Activated CD4-positive, alpha-beta memory T cell treated with anti-CD3 and anti-CD28 coated beads, Interleukin-2, amount 10 ng/mL, durations not matched to agents 7 days and 5 days (primary cell): ENCODE results near the gene KIF21B. TPM values are rescaled to one million over a fixed set of nuclear protein-coding genes. Genes with fewer than 3 reads are reported as not detected.

Experiments used
- CTCF ChIA-PET: fragments of 350-600 bp; sonication (Branson Sonifier 250); formaldehyde crosslinking; loops from one replicate; lab custom pipeline; 2021; ENCODE audit warnings: antibody characterized with exemption, inconsistent platforms; lab: Charles Lee
- POLR2A ChIA-PET: fragments of 350-600 bp; sonication (Branson Sonifier 250); formaldehyde crosslinking; loops from one replicate; lab custom pipeline; 2021; ENCODE audit warnings: antibody characterized with exemption; lab: Charles Lee
- DNase-seq: peaks from one replicate; pipeline ENCODE4 v3.0.0-alpha.2; 2020
- H3K27ac Mint-ChIP-seq: one replicate; pipeline ENCODE4 v1.8.0; 2021; ENCODE audit warnings: mild to moderate bottlenecking, mixed read lengths
- H3K27me3 Mint-ChIP-seq: one replicate; pipeline ENCODE4 v1.8.0; 2021; ENCODE audit warnings: mixed read lengths
- H3K36me3 Mint-ChIP-seq: one replicate; pipeline ENCODE4 v1.8.0; 2021; ENCODE audit warnings: low read depth, mixed read lengths
- H3K4me1 Mint-ChIP-seq: one replicate; pipeline ENCODE4 v1.8.0; 2021; ENCODE audit warnings: mixed read lengths
- H3K4me3 Mint-ChIP-seq: one replicate; pipeline ENCODE4 v1.8.0; 2021; ENCODE audit warnings: mild to moderate bottlenecking, mixed read lengths
- H3K9me3 Mint-ChIP-seq: one replicate; pipeline ENCODE4 v1.8.0; 2021; ENCODE audit warnings: mixed read lengths
- total RNA-seq, 2 experiments: library from RNA; stranded (reverse); gene quantifications; one replicate each; pipeline ENCODE4 v1.2.3, GENCODE V29; 2021

KIF21B gene
- total RNA-seq, 2 experiments from 2014 or later = 175 to 180 TPM

- Mint-ChIP-seq H3K27me3 (no peaks in the 10 kb centered on the region), H3K9me3 (no peaks in the 10 kb centered on the region), H3K27ac (no peak overlapping the region), H3K36me3 (peaks cover 63% of the 10 kb centered on the region), H3K4me3 (no peak overlapping the region), H3K4me1 (peaks cover 20% of the 10 kb centered on the region)
- no peak for DNase-seq
- ChIA-PET CTCF (interaction anchor here (1.8 kb wide), 1 partner anchor 38 kb away, joined by 5 read pairs; no protein-coding TSS in a partner anchor), POLR2A (interaction anchor here (1.5 to 4.1 kb wide), 2 partner anchors 11 to 16 kb away, joined by 4 to 21 read pairs; no protein-coding TSS in a partner anchor)
These were observed 19.4 kb downstream of the KIF21B start for GRCh38 chr1:201004154-201004553.

DNA sequence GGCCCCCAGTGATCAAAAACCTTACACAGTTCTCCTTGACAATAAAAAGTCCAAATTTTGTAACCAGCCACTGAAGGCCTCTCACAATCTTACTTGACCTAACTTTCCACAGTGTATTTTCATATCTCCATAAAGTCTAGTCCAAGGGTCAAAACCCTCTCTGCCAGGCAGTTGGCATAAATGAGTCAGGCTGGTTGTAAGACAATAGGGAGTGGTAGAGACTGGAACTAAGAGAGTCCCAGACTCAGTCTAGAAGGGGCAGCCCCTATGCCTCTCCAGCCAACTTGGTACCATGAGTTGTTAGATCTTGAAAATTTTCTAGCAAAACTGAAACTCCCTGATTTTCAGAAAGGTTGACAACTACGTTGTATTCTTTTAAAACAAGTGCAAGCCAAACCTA is 21.0 kb downstream of the KIF21B start:
- Mint-ChIP-seq H3K9me3 (no peaks in the 10 kb centered on the region), H3K4me1 (peaks cover 9% of the 10 kb centered on the region), H3K36me3 (peaks cover 69% of the 10 kb centered on the region), H3K4me3 (no peak overlapping the region), H3K27ac (peak overlapping the region; percentile 62), H3K27me3 (no peaks in the 10 kb centered on the region)
- CTCF ChIA-PET = no interaction called here
- DNase-seq = no peak
- POLR2A ChIA-PET = interaction anchor here (1.0 kb wide), 1 partner anchor 39 kb away, joined by 3 read pairs; no protein-coding TSS in a partner anchor

- peak overlapping the region; percentile 27 for H3K27ac Mint-ChIP-seq
- H3K36me3 Mint-ChIP-seq = peaks cover 74% of the 10 kb centered on the region
- ChIA-PET POLR2A (interaction anchor here (1.0 kb wide), 1 partner anchor 18 kb away, joined by 4 read pairs; no protein-coding TSS in a partner anchor), CTCF (no interaction called here)
- H3K27me3 Mint-ChIP-seq = no peaks in the 10 kb centered on the region
- no peak for DNase-seq
- H3K4me3 Mint-ChIP-seq = no peak overlapping the region
- no peaks in the 10 kb centered on the region for H3K9me3 Mint-ChIP-seq
- peaks cover 9% of the 10 kb centered on the region for H3K4me1 Mint-ChIP-seq
These were observed 21.6 kb downstream of the KIF21B start for GRCh38 chr1:201001962-201002361.

- no peak overlapping the region for H3K27ac Mint-ChIP-seq
- ChIA-PET POLR2A (no interaction called here), CTCF (interaction anchor here (0.7 kb wide), 1 partner anchor 75 kb away, joined by 3 read pairs; no protein-coding TSS in a partner anchor)
- no peaks in the 10 kb centered on the region for H3K27me3 Mint-ChIP-seq
- no peak for DNase-seq
- no peaks in the 10 kb centered on the region for H3K9me3 Mint-ChIP-seq
- peaks cover 9% of the 10 kb centered on the region for H3K4me1 Mint-ChIP-seq
- H3K36me3 Mint-ChIP-seq = peaks cover 85% of the 10 kb centered on the region
- no peak overlapping the region for H3K4me3 Mint-ChIP-seq
These were observed 23.1 kb downstream of the KIF21B start for GRCh38 chr1:201000391-201000790.

- H3K36me3 Mint-ChIP-seq = peaks cover 88% of the 10 kb centered on the region
- ChIA-PET CTCF (interaction anchor here (2.2 kb wide), 1 partner anchor 20 kb away, joined by 6 read pairs; no protein-coding TSS in a partner anchor), POLR2A (no interaction called here)
- no peaks in the 10 kb centered on the region for H3K9me3 Mint-ChIP-seq
- no peak overlapping the region for H3K27ac Mint-ChIP-seq
- DNase-seq = no peak
- no peak overlapping the region for H3K4me3 Mint-ChIP-seq
- H3K27me3 Mint-ChIP-seq = no peaks in the 10 kb centered on the region
- H3K4me1 Mint-ChIP-seq = peaks cover 6% of the 10 kb centered on the region
These were observed 23.8 kb downstream of the KIF21B start for GRCh38 chr1:200999667-201000066.

DNA sequence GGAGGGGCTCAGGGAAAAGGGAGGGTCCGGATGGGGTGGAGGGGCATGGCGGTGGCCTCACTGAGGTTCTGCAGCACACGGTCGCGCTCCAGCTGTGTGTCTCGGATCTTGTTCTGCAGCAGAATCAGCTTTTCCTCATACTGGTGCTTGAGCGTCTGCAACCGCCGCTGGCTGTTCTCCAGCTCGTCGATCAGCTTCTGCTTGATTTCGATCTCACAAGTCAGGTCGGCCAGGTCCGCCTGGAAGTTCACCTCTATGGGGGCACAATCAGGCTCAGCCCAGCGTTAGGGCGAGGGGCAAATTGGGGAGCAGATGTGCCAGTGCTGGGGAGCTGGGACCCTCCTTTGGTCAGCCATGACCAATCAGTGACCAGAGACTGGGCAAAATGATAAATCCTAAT is 25.2 kb downstream of the KIF21B start:
- POLR2A ChIA-PET = interaction anchor here (1.0 kb wide), 2 partner anchors 15 to 23 kb away, joined by 3 read pairs; no protein-coding TSS in a partner anchor
- Mint-ChIP-seq H3K27ac (no peak overlapping the region), H3K36me3 (peaks cover 87% of the 10 kb centered on the region)

DNA sequence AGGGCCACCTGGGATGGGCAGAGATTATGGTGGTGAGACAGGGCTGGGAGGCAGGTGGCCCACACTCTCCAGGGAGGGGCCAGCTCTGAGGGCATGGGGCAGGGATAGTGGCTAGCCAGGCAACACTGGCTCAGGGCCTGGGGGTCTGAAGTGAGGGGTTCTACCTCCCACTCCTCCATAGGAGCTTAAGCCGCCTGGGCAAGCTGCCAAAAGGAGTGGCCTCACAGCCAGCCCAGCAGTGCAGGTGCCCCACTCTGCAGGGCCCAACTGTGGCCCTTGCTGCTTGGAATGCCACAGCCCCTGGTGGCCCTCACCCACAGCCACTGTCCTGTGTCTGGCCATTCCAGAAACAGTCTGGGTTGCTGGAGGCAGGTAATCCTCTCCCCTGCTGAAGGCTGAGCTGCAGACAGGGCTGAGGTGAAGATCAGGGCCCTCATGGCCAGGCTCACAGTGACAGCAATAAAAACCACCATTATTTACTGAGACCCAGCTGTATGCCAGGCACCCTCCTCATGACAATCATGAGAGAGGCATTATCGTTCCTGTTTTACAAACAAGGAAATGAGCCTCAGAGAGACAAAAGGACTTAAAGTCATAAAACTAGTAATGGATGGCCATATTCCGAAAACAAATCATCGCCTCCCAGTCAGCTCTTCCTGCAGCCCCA is 31.0 kb downstream of the KIF21B start:
- H3K9me3 Mint-ChIP-seq = no peaks in the 10 kb centered on the region
- H3K4me3 Mint-ChIP-seq = no peak overlapping the region
- H3K4me1 Mint-ChIP-seq = no peaks in the 10 kb centered on the region
- H3K36me3 Mint-ChIP-seq = peaks cover 85% of the 10 kb centered on the region
- no peak for DNase-seq
- H3K27ac Mint-ChIP-seq = no peak overlapping the region
- no peaks in the 10 kb centered on the region for H3K27me3 Mint-ChIP-seq
- CTCF ChIA-PET = interaction anchor here (3.0 kb wide), 1 partner anchor 20 kb away, joined by 11 read pairs; no protein-coding TSS in a partner anchor
- POLR2A ChIA-PET = interaction anchor here (1.3 kb wide), 1 partner anchor 24 kb away, joined by 3 read pairs; no protein-coding TSS in a partner anchor

More for the DNA sequence above, 25.2 kb downstream of the KIF21B start:
- peaks cover 6% of the 10 kb centered on the region for H3K4me1 Mint-ChIP-seq
- no peaks in the 10 kb centered on the region for H3K9me3 Mint-ChIP-seq
- CTCF ChIA-PET = interaction anchor here (1.0 to 2.2 kb wide), 2 partner anchors 19 to 26 kb away, joined by 3 to 6 read pairs; no protein-coding TSS in a partner anchor
- H3K4me3 Mint-ChIP-seq = no peak overlapping the region
- no peak for DNase-seq
- H3K27me3 Mint-ChIP-seq = no peaks in the 10 kb centered on the region

GRCh38 chr1:200991097-200991614 is 32.4 kb downstream of the KIF21B start:
- no peak overlapping the region for H3K4me3 Mint-ChIP-seq
- H3K36me3 Mint-ChIP-seq = peaks cover 86% of the 10 kb centered on the region
- DNase-seq = no peak
- no peaks in the 10 kb centered on the region for H3K9me3 Mint-ChIP-seq
- no peak overlapping the region for H3K27ac Mint-ChIP-seq
- H3K27me3 Mint-ChIP-seq = no peaks in the 10 kb centered on the region
- CTCF ChIA-PET = interaction anchor here (1.1 to 3.0 kb wide), 4 partner anchors 19 to 65 kb away, joined by 3 to 11 read pairs (median 4); no protein-coding TSS in a partner anchor
- POLR2A ChIA-PET = interaction anchor here (1.0 kb wide), 1 partner anchor 29 kb away, joined by 3 read pairs; no protein-coding TSS in a partner anchor
- H3K4me1 Mint-ChIP-seq = no peaks in the 10 kb centered on the region

GRCh38 chr1:200990114-200990513 is 33.4 kb downstream of the KIF21B start:
- Mint-ChIP-seq H3K9me3 (no peaks in the 10 kb centered on the region), H3K4me1 (no peaks in the 10 kb centered on the region), H3K36me3 (peaks cover 90% of the 10 kb centered on the region), H3K27ac (no peak overlapping the region), H3K4me3 (no peak overlapping the region), H3K27me3 (no peaks in the 10 kb centered on the region)
- ChIA-PET CTCF (interaction anchor here (1.1 to 3.0 kb wide), 3 partner anchors 10 to 35 kb away, joined by 3 to 11 read pairs (median 5); no protein-coding TSS in a partner anchor), POLR2A (no interaction called here)
- DNase-seq = no peak

GRCh38 chr1:200989337-200989736 is 34.2 kb downstream of the KIF21B start:
- Mint-ChIP-seq H3K36me3 (peaks cover 90% of the 10 kb centered on the region), H3K9me3 (no peaks in the 10 kb centered on the region), H3K27ac (no peak overlapping the region), H3K27me3 (no peaks in the 10 kb centered on the region), H3K4me3 (no peak overlapping the region), H3K4me1 (no peaks in the 10 kb centered on the region)
- DNase-seq = no peak
- POLR2A ChIA-PET = no interaction called here
- CTCF ChIA-PET = interaction anchor here (1.2 to 1.6 kb wide), 3 partner anchors 10 to 36 kb away, joined by 3 to 5 read pairs (median 5); no protein-coding TSS in a partner anchor

DNA sequence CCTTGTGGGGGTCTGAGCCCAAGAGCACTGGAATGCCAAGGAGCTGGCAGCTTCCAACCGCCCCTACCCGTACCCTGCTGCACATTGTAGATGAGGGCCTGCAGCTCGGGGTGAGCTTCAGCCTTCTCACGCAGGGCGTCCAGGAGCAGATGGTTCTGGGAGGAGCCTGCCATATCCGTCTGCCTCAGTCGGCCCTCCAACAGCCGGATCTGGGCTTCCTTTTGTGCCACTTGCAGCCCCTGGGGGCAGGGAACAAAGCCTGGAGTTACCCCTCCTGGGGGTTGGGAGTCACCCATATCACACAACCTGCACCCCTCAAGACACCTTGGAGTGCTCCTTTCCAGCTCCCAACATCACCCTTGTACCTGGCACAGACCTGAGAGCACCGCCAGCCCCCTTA is 34.8 kb downstream of the KIF21B start:
- Mint-ChIP-seq H3K27ac (no peak overlapping the region), H3K36me3 (peaks cover 91% of the 10 kb centered on the region)
- CTCF ChIA-PET = interaction anchor here (1.4 to 1.6 kb wide), 2 partner anchors 9 to 37 kb away, joined by 3 to 5 read pairs; no protein-coding TSS in a partner anchor

DNA sequence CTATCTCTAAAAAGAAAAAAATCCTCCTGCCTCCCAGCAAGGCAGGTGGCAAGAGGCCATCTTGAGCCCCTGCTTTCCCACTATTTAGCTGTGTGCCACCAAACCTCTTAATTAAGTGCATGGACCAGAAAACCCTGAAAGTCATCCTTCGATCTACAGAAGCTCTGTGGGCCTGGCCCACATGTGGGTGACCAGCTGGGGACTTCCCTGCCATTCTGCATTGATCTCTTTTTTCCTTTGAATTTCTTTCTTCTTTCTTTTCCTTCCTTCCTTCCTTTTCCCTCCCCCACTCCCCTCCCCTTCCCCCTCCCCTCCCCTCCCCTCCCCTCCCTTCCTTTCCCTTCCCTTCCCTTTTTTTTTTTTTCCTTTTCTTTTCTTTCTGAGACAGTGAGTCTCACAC is 38.0 kb downstream of the KIF21B start:
- no peaks in the 10 kb centered on the region for H3K27me3 Mint-ChIP-seq
- no peaks in the 10 kb centered on the region for H3K4me1 Mint-ChIP-seq
- no peak overlapping the region for H3K27ac Mint-ChIP-seq
- no peak for DNase-seq
- ChIA-PET POLR2A (no interaction called here), CTCF (interaction anchor here (1.2 to 2.3 kb wide), 2 partner anchors 13 to 56 kb away, joined by 3 to 8 read pairs; no protein-coding TSS in a partner anchor)
- H3K4me3 Mint-ChIP-seq = no peak overlapping the region
- no peaks in the 10 kb centered on the region for H3K9me3 Mint-ChIP-seq
- H3K36me3 Mint-ChIP-seq = peaks cover 86% of the 10 kb centered on the region

More for the DNA sequence above, 34.8 kb downstream of the KIF21B start:
- POLR2A ChIA-PET = interaction anchor here (0.7 kb wide), 1 partner anchor 9 kb away, joined by 4 read pairs; no protein-coding TSS in a partner anchor
- Mint-ChIP-seq H3K4me3 (no peak overlapping the region), H3K4me1 (no peaks in the 10 kb centered on the region), H3K9me3 (no peaks in the 10 kb centered on the region), H3K27me3 (no peaks in the 10 kb centered on the region)
- no peak for DNase-seq
